ENCODE measurements around the gene POTEI.
"Not testable (repeated sequence)": the region's sequence is repeated elsewhere in the genome, so short reads cannot be mapped to it uniquely, and the experiment has no call there.

Gene POTEI

GRCh38 chr2:130454712-130455083 is 54.4 kb downstream of the POTEI start:
- DNase-seq, result not testable (repeated sequence)

GRCh38 chr2:130453955-130454711 is 55.0 kb downstream of the POTEI start:
- not testable (repeated sequence) for DNase-seq

GRCh38 chr2:130452897-130453296 is 56.2 kb downstream of the POTEI start:
- DNase-seq, result not testable (repeated sequence)

GRCh38 chr2:130451823-130452222 is 57.3 kb downstream of the POTEI start:
- not testable (repeated sequence) for DNase-seq

- not testable (repeated sequence) for DNase-seq
Measured at GRCh38 chr2:130451278-130451677, 57.9 kb downstream of the POTEI start.

GRCh38 chr2:130450366-130450765 is 58.8 kb downstream of the POTEI start:
- not testable (repeated sequence) for DNase-seq

- DNase-seq, result not testable (repeated sequence)
Measured at GRCh38 chr2:130427631-130428030, 81.5 kb downstream of the POTEI start.

GRCh38 chr2:130418845-130419244 is 90.3 kb downstream of the POTEI start:
- DNase-seq, result not testable (repeated sequence)

- not testable (repeated sequence) for DNase-seq
Measured at GRCh38 chr2:130416693-130417092, 92.4 kb downstream of the POTEI start.
